Activated gamma-delta T cell (primary cell): ENCODE data around the gene SYTL1.
A peak's percentile ranks its signal among the peaks of the same experiment; 100 is the strongest.

Experiments used
- DNase-seq: peaks from one replicate; lab custom pipeline; 2025; lab: John Stamatoyannopoulos, UW

The SYTL1 gene

GRCh38 chr1:27363766-27364695 is 22.2 kb downstream of the SYTL1 start:
- no peak for DNase-seq

- no peak for DNase-seq
These were observed 23.0 kb downstream of the SYTL1 start for GRCh38 chr1:27364696-27365371.

GRCh38 chr1:27365372-27366112 is 23.7 kb downstream of the SYTL1 start:
- peak; percentile 54 for DNase-seq

- peak; percentile 52 for DNase-seq
These were observed 24.2 kb downstream of the SYTL1 start for GRCh38 chr1:27366113-27366410.

- DNase-seq: peak; percentile 29
These were observed 24.8 kb downstream of the SYTL1 start, which contains the start of gene MAP3K6 for GRCh38 chr1:27366411-27367159. MAP3K6 (minus strand) TSS chr1:27366961; CDS start chr1:27366597, 364 bp downstream.

GRCh38 chr1:27367160-27367650 is 25.4 kb downstream of the SYTL1 start:
- no peak for DNase-seq

GRCh38 chr1:27368869-27369582 is 27.2 kb downstream of the SYTL1 start:
- no peak for DNase-seq

GRCh38 chr1:27372022-27372807 is 30.4 kb downstream of the SYTL1 start:
- DNase-seq: no peak

- DNase-seq: no peak
These were observed 31.2 kb downstream of the SYTL1 start for GRCh38 chr1:27372808-27373690.

- no peak for DNase-seq
These were observed 32.7 kb downstream of the SYTL1 start, which contains the start of gene FCN3 for GRCh38 chr1:27374362-27375086. FCN3 (minus strand) TSS chr1:27374824; CDS start chr1:27374818, 6 bp downstream.

GRCh38 chr1:27377760-27378495 is 36.1 kb downstream of the SYTL1 start:
- no peak for DNase-seq

- DNase-seq: no peak
These were observed 37.8 kb downstream of the SYTL1 start for GRCh38 chr1:27379564-27380122.

- no peak for DNase-seq
These were observed 38.4 kb downstream of the SYTL1 start for GRCh38 chr1:27380224-27380623.

GRCh38 chr1:27380766-27381733 is 39.2 kb downstream of the SYTL1 start:
- DNase-seq: no peak

GRCh38 chr1:27381969-27382762 is 40.3 kb downstream of the SYTL1 start:
- DNase-seq: no peak
